NCI-H2196 treated with DMSO at 0.1 percent for 48 hours (cell line): Measurements from ENCODE around the gene ARHGEF10L.
A peak's percentile ranks its signal among the peaks of the same experiment; 100 is the strongest.

ENCODE experiments used
- DNase-seq: peaks from one replicate; lab custom pipeline; 2025; ENCODE audit not compliant: unreplicated experiment; lab: John Stamatoyannopoulos, UW

The ARHGEF10L gene

GRCh38 chr1:17588048-17588871 is 48.8 kb downstream of the ARHGEF10L start:
- no peak for DNase-seq

- no peak for DNase-seq
Measured at GRCh38 chr1:17591814-17592430, 52.4 kb downstream of the ARHGEF10L start.

GRCh38 chr1:17594026-17594425 is 54.5 kb downstream of the ARHGEF10L start:
- no peak for DNase-seq

- DNase-seq: no peak
Measured at GRCh38 chr1:17594690-17595601, 55.4 kb downstream of the ARHGEF10L start.

GRCh38 chr1:17595602-17595925 is 56.1 kb downstream of the ARHGEF10L start:
- no peak for DNase-seq

- no peak for DNase-seq
Measured at GRCh38 chr1:17596186-17596585, 56.7 kb downstream of the ARHGEF10L start.

- DNase-seq: peak; percentile 50
Measured at GRCh38 chr1:17596651-17597509, 57.4 kb downstream of the ARHGEF10L start.

- no peak for DNase-seq
Measured at GRCh38 chr1:17597651-17598050, 58.2 kb downstream of the ARHGEF10L start.

GRCh38 chr1:17598251-17598650 is 58.8 kb downstream of the ARHGEF10L start:
- DNase-seq: no peak

GRCh38 chr1:17599291-17599953 is 59.9 kb downstream of the ARHGEF10L start:
- DNase-seq: no peak

GRCh38 chr1:17599954-17600300 is 60.4 kb downstream of the ARHGEF10L start:
- no peak for DNase-seq

- no peak for DNase-seq
Measured at GRCh38 chr1:17600321-17600720, 60.8 kb downstream of the ARHGEF10L start.

- no peak for DNase-seq
Measured at GRCh38 chr1:17601643-17602382, 62.3 kb downstream of the ARHGEF10L start.

- no peak for DNase-seq
Measured at GRCh38 chr1:17603091-17603841, 63.8 kb downstream of the ARHGEF10L start.

GRCh38 chr1:17605582-17606344 is 66.3 kb downstream of the ARHGEF10L start:
- DNase-seq: no peak

- DNase-seq: no peak
Measured at GRCh38 chr1:17606826-17607440, 67.4 kb downstream of the ARHGEF10L start.

- DNase-seq: no peak
Measured at GRCh38 chr1:17607644-17608581, 68.4 kb downstream of the ARHGEF10L start.
